ENCODE results near the gene IL7R. TPM values are rescaled to one million over a fixed set of nuclear protein-coding genes. Genes with fewer than 3 reads are reported as not detected.

Gene IL7R
- total and polyA plus RNA-seq, 4 donors, result 0.56 to 8.6 (median 4.5) TPM

DNA sequence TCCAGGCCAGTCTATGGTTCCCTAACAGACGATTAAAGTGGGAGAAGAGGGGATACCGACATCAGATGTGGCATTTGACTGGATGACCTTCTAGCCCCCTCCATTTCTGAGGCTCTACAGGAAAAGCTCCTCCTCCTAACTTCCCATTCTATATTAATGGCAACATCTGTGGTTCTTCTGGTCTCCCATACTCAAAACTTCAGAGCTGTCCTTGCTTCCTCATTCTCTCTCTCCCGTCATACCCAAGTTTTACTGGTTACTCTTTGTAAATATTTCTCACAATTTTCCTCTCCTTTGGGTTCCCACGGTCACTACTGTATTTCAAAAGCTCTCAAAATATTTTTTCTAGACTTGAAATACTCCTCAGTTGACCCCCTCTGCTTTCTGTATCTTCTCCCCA is 36.0 kb upstream of the IL7R start:
- peaks cover 1% of the 10 kb centered on the region for H3K9me3 ChIP-seq (ENCODE audit: control insufficient read depth, low read length)
- H3K4me3 ChIP-seq (ENCODE audit: low read length in 2 of 2), result no peak overlapping the region
- no peaks in the 10 kb centered on the region for H3K36me3 ChIP-seq (ENCODE audit: control insufficient read depth in 1 of 2, insufficient read depth in 2 of 2, low read length in 1 of 2)
- no peak for ATAC-seq (ENCODE audit: low FRiP score)
- H3K4me1 ChIP-seq (ENCODE audit: control insufficient read depth in 1 of 2, insufficient read depth in 2 of 2, low read length in 2 of 2), result no peaks in the 10 kb centered on the region
- DNase-seq, result no peak
- intact Hi-C loops (cut with DNase I), result no loop called here
- no peaks in the 10 kb centered on the region for H3K27me3 ChIP-seq (ENCODE audit: control insufficient read depth in 1 of 2, insufficient read depth in 2 of 2, low read length in 1 of 2)
- H3K27ac ChIP-seq (ENCODE audit: low read depth in 1 of 2, low read length in 2 of 2), result no peak overlapping the region
- WGBS, 2 donors, result 71 to 72% methylated on average over 4 of the region's 4 CpGs

DNA sequence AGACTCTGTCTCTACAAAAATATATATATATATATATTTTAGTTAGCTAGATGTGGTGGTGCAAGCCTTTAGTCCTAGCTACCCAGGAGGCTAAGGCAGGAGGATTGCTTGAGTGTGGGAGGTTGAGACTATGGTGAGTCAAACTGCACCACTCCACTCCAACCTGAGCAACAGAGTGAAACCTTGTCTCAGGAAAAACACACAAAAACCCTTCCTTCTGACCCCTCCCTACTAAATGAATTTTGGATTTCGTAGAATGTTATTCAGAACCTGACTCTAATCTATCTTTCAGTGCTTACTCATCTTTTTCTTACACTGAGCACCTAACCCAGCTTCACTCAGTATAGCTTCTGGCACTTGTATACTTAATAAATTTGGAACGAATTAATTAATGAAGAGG is 35.2 kb upstream of the IL7R start:
- peaks cover 1% of the 10 kb centered on the region for H3K9me3 ChIP-seq (ENCODE audit: control insufficient read depth, low read length)
- H3K4me1 ChIP-seq (ENCODE audit: control insufficient read depth in 1 of 2, insufficient read depth in 2 of 2, low read length in 2 of 2), result no peaks in the 10 kb centered on the region
- no peak overlapping the region for H3K4me3 ChIP-seq (ENCODE audit: low read length in 2 of 2)
- DNase-seq, result no peak
- WGBS, 2 donors, result 76 to 81% methylated on average over 2 of the region's 2 CpGs
- intact Hi-C loops (cut with DNase I), result no loop called here
- ATAC-seq (ENCODE audit: low FRiP score), result no peak
- H3K27ac ChIP-seq (ENCODE audit: low read depth in 1 of 2, low read length in 2 of 2), result no peak overlapping the region
- no peaks in the 10 kb centered on the region for H3K27me3 ChIP-seq (ENCODE audit: control insufficient read depth in 1 of 2, insufficient read depth in 2 of 2, low read length in 1 of 2)
- no peaks in the 10 kb centered on the region for H3K36me3 ChIP-seq (ENCODE audit: control insufficient read depth in 1 of 2, insufficient read depth in 2 of 2, low read length in 1 of 2)

DNA sequence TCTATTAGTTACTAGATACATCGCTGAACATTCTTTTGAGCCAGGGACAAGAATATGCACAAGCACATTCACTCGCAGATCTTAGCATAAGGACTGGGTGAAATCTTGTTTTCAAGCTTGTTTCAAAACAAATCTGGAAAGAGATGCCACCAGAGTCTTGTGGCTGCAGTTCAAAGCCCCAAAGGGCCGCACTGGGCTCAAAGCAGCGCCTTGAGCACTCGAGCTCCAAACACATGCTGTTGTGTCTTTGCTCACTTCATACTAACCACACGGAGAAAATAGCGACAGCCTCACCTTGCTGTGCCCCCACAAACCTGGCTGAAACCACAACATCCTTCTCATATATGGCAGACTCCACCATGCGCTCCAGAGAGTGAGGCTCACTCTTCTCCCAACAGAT is 34.2 kb upstream of the IL7R start:
- 83 to 89% methylated on average over 8 of the region's 8 CpGs for WGBS, 2 donors
- H3K9me3 ChIP-seq (ENCODE audit: control insufficient read depth, low read length), result peaks cover 1% of the 10 kb centered on the region
- no peaks in the 10 kb centered on the region for H3K36me3 ChIP-seq (ENCODE audit: control insufficient read depth in 1 of 2, insufficient read depth in 2 of 2, low read length in 1 of 2)
- ATAC-seq (ENCODE audit: low FRiP score), result no peak
- no peak overlapping the region for H3K4me3 ChIP-seq (ENCODE audit: low read length in 2 of 2)
- no peak for DNase-seq
- no peak overlapping the region for H3K27ac ChIP-seq (ENCODE audit: low read depth in 1 of 2, low read length in 2 of 2)
- intact Hi-C loops (cut with DNase I), result no loop called here
- H3K27me3 ChIP-seq (ENCODE audit: control insufficient read depth in 1 of 2, insufficient read depth in 2 of 2, low read length in 1 of 2), result no peaks in the 10 kb centered on the region
- no peaks in the 10 kb centered on the region for H3K4me1 ChIP-seq (ENCODE audit: control insufficient read depth in 1 of 2, insufficient read depth in 2 of 2, low read length in 2 of 2)

DNA sequence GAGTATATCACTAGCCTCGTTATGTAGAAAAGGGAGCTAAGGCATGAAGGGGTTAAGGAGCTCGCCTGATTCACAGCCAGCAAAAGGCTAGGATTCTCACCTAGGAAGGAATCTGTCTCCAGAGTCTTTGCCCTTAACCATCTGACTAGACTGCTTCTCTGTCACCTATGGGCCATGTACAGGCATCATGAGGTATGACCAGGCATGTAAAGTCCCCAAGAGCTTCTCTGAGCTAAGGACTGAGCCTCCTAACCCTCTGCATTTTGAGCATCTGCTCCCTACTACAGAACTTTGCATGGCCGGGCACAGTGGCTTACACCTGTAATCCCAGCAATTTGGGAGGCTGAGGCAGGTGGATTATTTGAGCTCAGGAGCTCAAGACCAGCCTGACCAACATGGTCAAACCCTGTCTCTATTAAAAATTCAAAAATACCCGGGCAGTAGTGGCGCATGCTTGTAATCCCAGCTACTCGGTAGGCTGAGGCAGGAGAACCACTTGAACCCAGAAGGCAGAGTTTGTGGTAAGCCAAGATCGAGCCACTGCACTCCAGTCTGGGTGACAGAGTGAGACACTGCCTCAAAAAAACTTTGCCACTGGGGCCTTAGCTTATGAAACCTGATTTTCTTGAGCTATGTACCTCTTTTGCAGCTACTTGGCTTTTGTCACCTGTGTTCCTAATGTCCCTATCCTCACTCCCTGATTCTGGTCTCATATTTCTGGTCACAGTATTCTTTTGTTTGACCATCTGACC is 33.2 kb upstream of the IL7R start:
- ATAC-seq (ENCODE audit: low FRiP score) (no peak), DNase-seq (no peak)
- no peaks in the 10 kb centered on the region for H3K36me3 ChIP-seq (ENCODE audit: control insufficient read depth in 1 of 2, insufficient read depth in 2 of 2, low read length in 1 of 2)
- peaks cover 1% of the 10 kb centered on the region for H3K9me3 ChIP-seq (ENCODE audit: control insufficient read depth, low read length)
- H3K4me1 ChIP-seq (ENCODE audit: control insufficient read depth in 1 of 2, insufficient read depth in 2 of 2, low read length in 2 of 2), result no peaks in the 10 kb centered on the region
- WGBS, 2 donors, result 67 to 75% methylated on average over 7 of the region's 7 CpGs
- no peak overlapping the region for H3K27ac ChIP-seq (ENCODE audit: low read depth in 1 of 2, low read length in 2 of 2)
- no peaks in the 10 kb centered on the region for H3K27me3 ChIP-seq (ENCODE audit: control insufficient read depth in 1 of 2, insufficient read depth in 2 of 2, low read length in 1 of 2)
- intact Hi-C loops (cut with DNase I), result no loop called here
- no peak overlapping the region for H3K4me3 ChIP-seq (ENCODE audit: low read length in 2 of 2)

DNA sequence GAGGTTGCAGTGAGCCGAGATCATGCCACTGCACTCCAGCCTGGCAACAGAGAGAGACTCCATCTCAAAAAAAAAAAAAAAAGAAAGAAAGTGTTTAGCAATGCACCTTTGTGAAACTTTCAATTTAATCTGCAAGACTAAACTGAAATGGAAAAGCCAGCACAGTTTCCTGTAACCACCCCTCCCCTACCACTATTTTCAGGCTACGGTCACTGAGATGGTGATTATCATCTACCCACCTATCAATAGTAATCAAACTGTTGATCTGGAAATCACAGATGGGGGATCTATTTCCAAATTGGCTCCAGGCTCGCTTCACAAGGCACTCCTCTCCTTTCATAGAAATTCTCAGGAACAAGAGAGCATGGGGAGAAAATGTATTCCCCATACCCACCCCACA is 30.6 kb upstream of the IL7R start:
- H3K4me3 ChIP-seq (ENCODE audit: low read length in 2 of 2), result no peak overlapping the region
- intact Hi-C loops (cut with DNase I), result no loop called here
- H3K27ac ChIP-seq (ENCODE audit: low read depth in 1 of 2, low read length in 2 of 2), result no peak overlapping the region
- H3K9me3 ChIP-seq (ENCODE audit: control insufficient read depth, low read length), result peaks cover 1% of the 10 kb centered on the region
- no peaks in the 10 kb centered on the region for H3K36me3 ChIP-seq (ENCODE audit: control insufficient read depth in 1 of 2, insufficient read depth in 2 of 2, low read length in 1 of 2)
- DNase-seq, result no peak
- H3K27me3 ChIP-seq (ENCODE audit: control insufficient read depth in 1 of 2, insufficient read depth in 2 of 2, low read length in 1 of 2), result no peaks in the 10 kb centered on the region
- 76 to 78% methylated on average over 2 to 3 of the region's 3 CpGs for WGBS, 2 donors
- ATAC-seq (ENCODE audit: low FRiP score), result no peak
- no peaks in the 10 kb centered on the region for H3K4me1 ChIP-seq (ENCODE audit: control insufficient read depth in 1 of 2, insufficient read depth in 2 of 2, low read length in 2 of 2)

DNA sequence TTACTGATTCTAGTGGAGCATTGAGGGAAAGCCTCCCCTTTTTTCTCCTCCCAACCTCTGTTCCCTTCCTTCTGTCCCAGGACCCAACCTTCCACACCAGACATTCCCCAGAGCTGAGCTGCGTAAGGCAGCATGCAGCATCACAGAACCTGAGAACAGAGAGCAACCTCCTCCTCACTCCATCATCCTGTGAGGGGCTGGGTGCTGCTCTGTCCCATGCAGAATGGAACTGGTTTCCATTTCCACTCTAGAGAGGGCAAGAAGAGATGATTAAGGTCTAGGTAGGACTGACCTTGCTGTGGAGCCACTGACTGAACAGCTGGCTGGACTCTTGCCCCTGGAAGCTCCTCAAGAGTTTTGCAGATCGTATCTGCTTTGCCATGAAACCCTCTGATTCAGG is 30.1 kb upstream of the IL7R start:
- Histone ChIP-seq H3K27me3 (ENCODE audit: control insufficient read depth in 1 of 2, insufficient read depth in 2 of 2, low read length in 1 of 2) (no peaks in the 10 kb centered on the region), H3K4me3 (ENCODE audit: low read length in 2 of 2) (no peak overlapping the region), H3K27ac (ENCODE audit: low read depth in 1 of 2, low read length in 2 of 2) (no peak overlapping the region), H3K4me1 (ENCODE audit: control insufficient read depth in 1 of 2, insufficient read depth in 2 of 2, low read length in 2 of 2) (no peaks in the 10 kb centered on the region), H3K36me3 (ENCODE audit: control insufficient read depth in 1 of 2, insufficient read depth in 2 of 2, low read length in 1 of 2) (no peaks in the 10 kb centered on the region), H3K9me3 (ENCODE audit: control insufficient read depth, low read length) (peaks cover 1% of the 10 kb centered on the region)
- intact Hi-C loops (cut with DNase I), result no loop called here
- ATAC-seq (ENCODE audit: low FRiP score), result peak; percentile 22
- no peak for DNase-seq
- WGBS, 2 donors, result 69 to 75% methylated on average over 2 of the region's 2 CpGs

DNA sequence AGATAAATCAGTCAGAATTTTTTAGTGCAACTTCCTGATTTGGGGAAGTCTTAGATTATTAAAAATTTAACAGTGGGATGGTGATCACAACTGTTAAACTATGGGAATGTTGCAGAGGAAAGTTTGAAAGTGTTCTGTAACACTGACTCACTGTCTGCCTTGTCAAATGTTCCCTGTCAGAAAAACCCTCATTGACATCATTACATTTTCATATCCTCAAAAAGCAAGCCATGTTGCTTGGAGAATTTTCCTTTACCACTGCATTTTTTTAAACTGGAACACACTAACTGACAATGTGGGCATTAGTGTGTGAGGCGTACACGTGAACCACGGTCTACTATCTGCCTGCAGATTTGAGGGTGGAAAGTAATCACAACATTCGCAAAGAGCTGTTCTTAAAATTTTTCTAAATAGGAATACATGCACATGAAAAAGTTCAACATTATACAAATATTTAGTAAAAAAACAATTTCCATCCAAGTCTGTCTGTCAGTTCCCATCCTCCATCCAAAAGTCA is 28.6 kb upstream of the IL7R start:
- Histone ChIP-seq H3K27me3 (ENCODE audit: control insufficient read depth in 1 of 2, insufficient read depth in 2 of 2, low read length in 1 of 2) (no peaks in the 10 kb centered on the region), H3K27ac (ENCODE audit: low read depth in 1 of 2, low read length in 2 of 2) (no peak overlapping the region), H3K36me3 (ENCODE audit: control insufficient read depth in 1 of 2, insufficient read depth in 2 of 2, low read length in 1 of 2) (no peaks in the 10 kb centered on the region), H3K4me3 (ENCODE audit: low read length in 2 of 2) (no peak overlapping the region), H3K9me3 (ENCODE audit: control insufficient read depth, low read length) (no peaks in the 10 kb centered on the region), H3K4me1 (ENCODE audit: control insufficient read depth in 1 of 2, insufficient read depth in 2 of 2, low read length in 2 of 2) (no peaks in the 10 kb centered on the region)
- DNase-seq (no peak), ATAC-seq (ENCODE audit: low FRiP score) (no peak)
- 69 to 74% methylated on average over 4 of the region's 4 CpGs for WGBS, 2 donors
- intact Hi-C loops (cut with DNase I), result no loop called here

DNA sequence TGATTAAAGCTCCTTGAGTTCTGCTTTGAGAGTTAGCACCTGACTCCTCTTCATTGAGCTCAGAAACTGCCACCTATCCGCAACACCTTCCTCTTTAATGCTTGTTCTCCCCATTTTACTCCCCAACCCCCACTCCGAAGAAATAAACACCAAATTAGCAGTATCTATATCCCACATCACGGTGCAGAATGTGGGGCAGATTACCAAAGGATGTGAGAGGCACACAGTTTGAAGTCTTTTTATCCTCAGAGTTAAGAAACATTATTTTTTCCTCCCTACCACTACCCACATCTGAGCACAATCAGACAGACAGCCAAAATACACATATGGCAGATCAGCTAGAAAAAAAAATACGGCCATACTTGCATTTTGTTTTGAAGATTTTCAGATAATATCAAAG is 26.1 kb upstream of the IL7R start:
- ATAC-seq (ENCODE audit: low FRiP score) (no peak), DNase-seq (no peak)
- Histone ChIP-seq H3K27me3 (ENCODE audit: control insufficient read depth in 1 of 2, insufficient read depth in 2 of 2, low read length in 1 of 2) (no peaks in the 10 kb centered on the region), H3K4me3 (ENCODE audit: low read length in 2 of 2) (no peak overlapping the region), H3K9me3 (ENCODE audit: control insufficient read depth, low read length) (no peaks in the 10 kb centered on the region), H3K4me1 (ENCODE audit: control insufficient read depth in 1 of 2, insufficient read depth in 2 of 2, low read length in 2 of 2) (no peaks in the 10 kb centered on the region), H3K36me3 (ENCODE audit: control insufficient read depth in 1 of 2, insufficient read depth in 2 of 2, low read length in 1 of 2) (no peaks in the 10 kb centered on the region), H3K27ac (ENCODE audit: low read depth in 1 of 2, low read length in 2 of 2) (no peak overlapping the region)
- 63 to 64% methylated on average over 4 of the region's 4 CpGs for WGBS, 2 donors
- intact Hi-C loops (cut with DNase I), result no loop called here

DNA sequence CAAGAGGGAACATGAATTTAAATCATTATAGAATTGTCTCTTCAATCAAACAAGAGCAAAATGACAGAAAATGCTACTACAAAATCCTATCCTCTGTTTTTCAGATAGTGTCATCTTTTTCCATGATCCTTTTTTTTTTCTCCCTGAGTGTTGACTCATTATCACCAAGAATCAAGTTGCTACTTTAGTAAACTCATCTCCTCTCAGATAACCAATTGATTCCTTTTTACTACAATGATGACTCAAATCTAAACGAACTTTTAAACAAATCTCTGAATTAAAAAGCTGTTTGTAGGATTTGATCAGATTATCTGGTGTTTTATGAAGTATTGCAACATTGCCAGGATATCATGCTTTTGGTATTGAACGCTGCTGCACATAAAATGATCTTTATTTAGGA is 23.9 kb upstream of the IL7R start:
- H3K9me3 ChIP-seq (ENCODE audit: control insufficient read depth, low read length), result no peaks in the 10 kb centered on the region
- WGBS, 2 donors, result 65 to 74% methylated on average over 2 of the region's 2 CpGs
- DNase-seq (no peak), ATAC-seq (ENCODE audit: low FRiP score) (no peak)
- H3K4me1 ChIP-seq (ENCODE audit: control insufficient read depth in 1 of 2, insufficient read depth in 2 of 2, low read length in 2 of 2), result no peaks in the 10 kb centered on the region
- H3K36me3 ChIP-seq (ENCODE audit: control insufficient read depth in 1 of 2, insufficient read depth in 2 of 2, low read length in 1 of 2), result no peaks in the 10 kb centered on the region
- H3K27me3 ChIP-seq (ENCODE audit: control insufficient read depth in 1 of 2, insufficient read depth in 2 of 2, low read length in 1 of 2), result no peaks in the 10 kb centered on the region
- intact Hi-C loops (cut with DNase I), result no loop called here
- H3K27ac ChIP-seq (ENCODE audit: low read depth in 1 of 2, low read length in 2 of 2), result no peak overlapping the region
- no peak overlapping the region for H3K4me3 ChIP-seq (ENCODE audit: low read length in 2 of 2)

Data from aorta (tissue), 5 donors.